BE2C (cell line): ENCODE data around the gene MFSD2B.

ENCODE experiments used
- DNase-seq: peaks from one replicate; pipeline ENCODE4 v3.0.0-alpha.2; 2020
- H3K27me3 ChIP-seq: fragments of 250-450 bp; sonication (Bioruptor Pico); 2 replicates; pipeline ENCODE4 v1.5.1; 2020; ENCODE audit warnings: mild to moderate bottlenecking
- H3K36me3 ChIP-seq: fragments of 250-450 bp; sonication (Bioruptor Pico); 2 replicates; pipeline ENCODE4 v1.5.1; 2020; ENCODE audit warnings: mild to moderate bottlenecking
- H3K4me1 ChIP-seq: fragments of 250-450 bp; sonication (Bioruptor Pico); 2 replicates; pipeline ENCODE4 v1.5.1; 2020
- H3K4me3 ChIP-seq: 2 replicates; pipeline ENCODE4 v1.5.1; 2011; ENCODE audit warnings: low read depth, low read length
- H3K9me3 ChIP-seq: fragments of 250-450 bp; sonication (Bioruptor Pico); 2 replicates; pipeline ENCODE4 v1.5.1; 2020
- TF ChIP-seq, protein P1 (sequence below): IDR thresholded peaks from 2 replicates; pipeline ENCODE4 v1.5.1; 2012; ENCODE audit warnings: mild to moderate bottlenecking, low read depth, low read length

Gene MFSD2B

DNA sequence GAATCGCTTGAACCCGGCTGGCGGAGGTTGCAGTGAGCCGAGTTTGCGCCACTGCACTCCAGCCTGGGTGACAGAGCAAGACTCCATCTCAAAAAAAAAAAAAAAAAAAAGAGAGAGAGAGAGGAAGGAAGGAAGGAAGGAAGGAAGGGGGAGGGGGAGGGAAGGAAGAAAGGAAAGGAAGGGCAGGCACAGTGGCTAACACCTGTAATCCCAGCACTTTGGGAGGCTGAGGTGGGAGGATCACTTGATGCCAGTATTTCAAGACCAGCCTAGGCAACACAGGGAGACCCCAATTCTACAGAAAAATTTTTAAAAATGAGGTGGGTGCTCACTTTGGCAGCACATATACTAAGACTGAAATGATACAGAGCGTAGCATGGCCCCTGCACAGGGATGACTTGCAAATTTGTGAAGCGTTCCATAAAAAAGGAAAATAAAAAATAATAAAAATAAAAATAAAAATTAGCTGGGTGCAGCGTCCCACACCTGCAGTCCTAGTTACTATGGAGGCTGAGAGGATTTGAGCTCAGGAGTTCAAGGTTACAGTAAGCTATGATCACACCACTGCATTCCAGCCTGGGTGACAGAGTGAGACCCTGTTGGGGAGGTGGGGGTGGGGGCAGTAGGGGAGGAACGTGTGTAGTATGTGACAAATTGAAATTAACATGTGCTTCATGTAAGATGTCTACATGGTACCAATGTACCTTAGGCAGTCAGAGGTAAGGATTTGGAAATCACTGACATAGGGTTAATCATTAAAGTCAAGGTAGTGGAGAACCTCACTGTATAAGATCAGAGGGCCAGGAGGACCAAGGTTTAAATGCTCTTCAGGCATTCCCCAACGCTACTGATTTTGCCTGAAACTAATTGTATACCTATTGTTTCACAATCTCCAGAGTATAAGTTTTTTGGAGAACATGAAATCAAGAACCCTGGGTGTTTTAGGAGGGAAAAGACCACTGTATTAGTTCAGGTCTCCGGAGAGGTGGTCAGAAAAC lies 35.9 kb downstream of the MFSD2B start:
- Histone ChIP-seq H3K27me3 (no peaks in the 10 kb centered on the region), H3K9me3 (no peaks in the 10 kb centered on the region), H3K36me3 (no peaks in the 10 kb centered on the region), H3K4me3 (peak overlapping the region; percentile 84), H3K4me1 (peaks cover 3% of the 10 kb centered on the region)
- DNase-seq: no peak
- TF ChIP-seq, protein P1, sequence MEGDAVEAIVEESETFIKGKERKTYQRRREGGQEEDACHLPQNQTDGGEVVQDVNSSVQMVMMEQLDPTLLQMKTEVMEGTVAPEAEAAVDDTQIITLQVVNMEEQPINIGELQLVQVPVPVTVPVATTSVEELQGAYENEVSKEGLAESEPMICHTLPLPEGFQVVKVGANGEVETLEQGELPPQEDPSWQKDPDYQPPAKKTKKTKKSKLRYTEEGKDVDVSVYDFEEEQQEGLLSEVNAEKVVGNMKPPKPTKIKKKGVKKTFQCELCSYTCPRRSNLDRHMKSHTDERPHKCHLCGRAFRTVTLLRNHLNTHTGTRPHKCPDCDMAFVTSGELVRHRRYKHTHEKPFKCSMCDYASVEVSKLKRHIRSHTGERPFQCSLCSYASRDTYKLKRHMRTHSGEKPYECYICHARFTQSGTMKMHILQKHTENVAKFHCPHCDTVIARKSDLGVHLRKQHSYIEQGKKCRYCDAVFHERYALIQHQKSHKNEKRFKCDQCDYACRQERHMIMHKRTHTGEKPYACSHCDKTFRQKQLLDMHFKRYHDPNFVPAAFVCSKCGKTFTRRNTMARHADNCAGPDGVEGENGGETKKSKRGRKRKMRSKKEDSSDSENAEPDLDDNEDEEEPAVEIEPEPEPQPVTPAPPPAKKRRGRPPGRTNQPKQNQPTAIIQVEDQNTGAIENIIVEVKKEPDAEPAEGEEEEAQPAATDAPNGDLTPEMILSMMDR: no peak

DNA sequence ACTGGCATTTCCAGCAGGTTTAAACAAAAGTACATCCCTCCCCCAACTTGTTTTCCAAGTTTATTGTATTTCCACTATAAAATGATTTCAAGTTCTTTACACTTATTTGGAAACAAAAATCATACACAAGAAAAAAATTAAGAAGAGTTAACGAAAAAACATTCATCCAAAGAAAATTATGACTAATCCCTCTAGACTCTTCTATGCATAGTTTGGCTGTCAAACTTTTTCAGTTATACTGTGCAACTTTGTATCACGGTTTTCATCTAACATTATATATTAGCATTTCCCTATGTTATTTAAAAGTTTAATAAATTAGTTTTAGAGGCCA lies 36.7 kb downstream of the MFSD2B start:
- H3K27me3 ChIP-seq: no peaks in the 10 kb centered on the region
- DNase-seq: no peak
- TF ChIP-seq, protein P1: no peak
- peaks cover 3% of the 10 kb centered on the region for H3K4me1 ChIP-seq
- H3K9me3 ChIP-seq: no peaks in the 10 kb centered on the region
- H3K4me3 ChIP-seq: peak overlapping the region; percentile 84
- H3K36me3 ChIP-seq: no peaks in the 10 kb centered on the region

DNA sequence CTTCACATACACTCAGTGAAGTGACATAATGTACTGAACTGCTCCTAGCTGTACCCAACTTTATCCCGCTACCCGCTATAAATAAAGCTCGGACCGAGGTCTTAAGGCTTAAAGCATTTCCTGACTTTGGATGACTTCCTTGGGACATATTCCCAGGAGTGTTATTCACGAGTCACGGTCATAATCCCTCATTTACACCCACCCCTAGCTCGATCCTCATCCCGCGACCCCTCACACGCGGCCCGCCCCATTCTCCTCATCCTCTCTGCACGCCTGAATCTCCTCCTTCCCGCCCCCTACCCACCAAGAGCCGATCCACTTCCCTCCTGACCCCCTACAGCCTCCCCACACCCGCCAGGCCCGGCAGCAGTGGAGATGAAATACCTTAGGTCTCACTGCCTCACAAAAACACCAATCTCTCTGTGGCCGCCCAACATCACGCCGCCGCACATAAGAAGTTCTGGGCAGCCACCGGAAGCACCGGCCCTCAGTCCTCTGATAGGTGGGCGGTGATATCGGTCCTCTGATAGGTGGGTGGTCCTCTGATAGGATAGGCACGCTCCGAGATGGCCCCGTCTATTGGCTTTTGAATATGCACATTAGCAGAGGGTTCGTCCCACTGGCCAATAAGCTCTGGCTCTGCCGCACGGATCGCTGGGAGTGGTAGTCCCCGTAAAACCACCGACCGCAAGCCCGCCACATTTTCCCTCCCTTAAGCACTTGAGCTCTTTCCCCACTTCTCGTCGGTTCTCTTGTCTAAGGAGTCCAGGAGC lies 37.2 kb downstream of the MFSD2B start, which contains the start of gene WDCP:
Gene WDCP, minus strand, starts transcription at position 462 of the 773 bp plus-strand sequence. CDS start 7,897 bp downstream, outside the sequence.
- Histone ChIP-seq H3K36me3 (no peaks in the 10 kb centered on the region), H3K9me3 (no peaks in the 10 kb centered on the region), H3K4me1 (peaks cover 3% of the 10 kb centered on the region), H3K27me3 (no peaks in the 10 kb centered on the region), H3K4me3 (peak within 1 kb of the TSS; percentile 84)
- peak; percentile 97 for DNase-seq
- TF ChIP-seq, protein P1: no peak

DNA sequence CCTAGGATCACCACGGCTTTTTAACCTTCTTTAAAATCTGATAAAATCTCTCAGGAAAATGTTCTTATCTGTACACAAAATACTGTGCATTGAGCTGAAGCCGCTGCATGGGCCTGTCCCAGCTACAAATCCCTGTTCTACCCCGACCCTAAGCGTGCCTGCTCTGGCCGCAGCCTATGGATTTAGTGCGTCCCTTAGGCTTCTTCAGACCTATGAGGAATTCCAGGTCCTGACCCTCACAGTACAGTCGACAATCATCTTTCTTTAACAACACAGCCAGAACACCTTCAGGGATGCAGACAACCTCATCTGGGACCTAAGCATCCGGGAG lies 37.8 kb downstream of the MFSD2B start:
- no peaks in the 10 kb centered on the region for H3K27me3 ChIP-seq
- H3K9me3 ChIP-seq: no peaks in the 10 kb centered on the region
- TF ChIP-seq, protein P1: no peak
- H3K4me1 ChIP-seq: peaks cover 3% of the 10 kb centered on the region
- DNase-seq: no peak
- H3K36me3 ChIP-seq: no peaks in the 10 kb centered on the region
- peak overlapping the region; percentile 84 for H3K4me3 ChIP-seq

DNA sequence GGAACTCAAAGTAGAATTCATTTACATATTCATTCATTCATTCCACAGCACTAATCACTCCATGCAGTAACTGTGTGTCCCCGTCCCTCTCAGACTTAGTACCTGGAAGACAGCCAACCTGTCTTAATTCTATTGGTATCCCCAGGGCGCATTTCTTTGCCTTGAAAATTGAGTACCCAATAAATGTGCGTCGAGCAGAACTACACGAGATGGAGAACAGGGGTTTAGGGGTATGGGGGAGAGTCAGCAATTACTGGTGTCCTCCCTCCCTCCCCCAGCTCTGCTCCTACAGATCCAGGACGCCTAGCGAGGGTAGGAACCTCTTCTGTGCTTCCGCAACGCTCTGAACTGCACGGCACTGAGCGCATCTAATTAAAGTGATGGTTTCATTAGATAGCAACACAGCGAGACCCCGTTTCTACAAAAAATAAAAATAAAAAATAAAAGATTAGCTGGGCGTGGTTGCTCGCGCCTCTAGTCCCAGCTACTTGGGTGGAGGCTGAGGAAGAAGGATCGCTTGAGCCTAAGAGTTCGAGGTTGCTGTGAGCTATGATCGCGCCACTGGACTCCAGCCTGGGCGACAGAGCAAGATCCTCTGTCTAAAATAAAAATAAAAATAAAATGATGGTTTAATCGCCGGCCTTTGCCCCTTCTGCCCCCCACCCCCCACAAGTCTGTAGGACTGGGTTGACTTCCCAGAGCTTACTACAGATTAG lies 39.0 kb downstream of the MFSD2B start:
- no peaks in the 10 kb centered on the region for H3K27me3 ChIP-seq
- H3K36me3 ChIP-seq: no peaks in the 10 kb centered on the region
- H3K4me3 ChIP-seq: peak overlapping the region; percentile 80
- peaks cover 3% of the 10 kb centered on the region for H3K4me1 ChIP-seq
- TF ChIP-seq, protein P1: no peak
- peak; percentile 19 for DNase-seq
- H3K9me3 ChIP-seq: no peaks in the 10 kb centered on the region
